ENCODE results near the gene MRPL1. TPM values are rescaled to one million over a fixed set of nuclear protein-coding genes. Genes with fewer than 3 reads are reported as not detected.
A peak's percentile ranks its signal among the peaks of the same experiment; 100 is the strongest.

MRPL1 gene
- 10 to 100 TPM; 13.0 to 37.9 (median 17.8) TPM for total RNA-seq
- 10 to 100 TPM; 29.1 to 36.2 TPM for polyA plus RNA-seq
- 16.6 reads per million, percentile 46 among the genes with 10 or more reads in this experiment for total RNA-seq

DNA sequence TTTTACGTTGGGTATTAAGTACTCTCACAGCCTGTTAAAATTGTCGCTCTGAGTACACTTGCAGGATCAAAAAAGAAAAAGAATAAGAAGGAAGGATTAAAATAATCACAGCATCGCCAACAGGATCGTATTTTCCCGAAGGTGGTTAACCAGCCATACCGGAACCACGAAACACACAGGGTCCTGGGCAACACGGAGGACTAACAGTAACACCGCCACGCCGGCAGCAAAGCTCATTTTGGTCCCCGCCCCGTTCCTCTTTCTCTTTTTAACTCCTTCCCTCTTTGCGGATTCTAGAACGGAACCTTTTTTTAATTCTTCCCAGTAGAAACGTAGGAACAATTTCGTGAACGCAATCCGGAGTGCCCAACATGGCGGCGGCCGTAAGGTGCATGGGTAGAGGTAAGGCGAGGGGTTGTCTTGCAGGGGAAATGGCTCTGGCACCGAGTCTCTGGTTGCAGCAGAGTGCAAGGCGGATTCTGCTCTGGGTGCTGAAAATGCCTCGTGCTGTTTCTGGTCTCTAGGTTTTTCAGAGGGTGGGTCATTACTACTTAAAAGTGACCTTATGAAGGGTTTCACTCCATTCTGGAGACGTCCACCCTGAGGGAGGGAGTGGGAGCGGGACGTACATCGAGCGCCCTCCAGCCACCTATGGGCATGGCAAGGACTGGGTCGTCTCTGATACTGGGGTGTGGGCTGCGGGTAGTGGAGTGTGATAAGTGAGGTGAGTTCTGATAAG, at the start of gene MRPL1:
Gene MRPL1 (plus strand): TSS at position 353 of the 739 bp plus-strand sequence. CDS start 19 bp downstream, at position 372.
- ChIA-PET CTCF (interaction anchor here (0.7 to 4.2 kb wide), 7 partner anchors 9 to 49 kb away, joined by 4 to 29 read pairs (median 6); partner anchors contain the start of gene CNOT6L), POLR2A (interaction anchor here (0.6 to 14.2 kb wide), 26 partner anchors 9 to 1721 kb away, joined by 3 to 531 read pairs (median 4); partner anchors contain the start of gene CNOT6L)
- peak; percentile 68 to 95 (median 92) for DNase-seq
- Histone ChIP-seq H3K4me1 (ENCODE audit: control insufficient read depth in 2 of 2, insufficient read depth in 2 of 2, low read length in 2 of 2) (peaks cover 24 to 31% of the 10 kb centered on the region in 2 donors), H3K4me3 (ENCODE audit: low read length) (peak within 1 kb of the TSS; percentile 76), H3K9me3 (ENCODE audit: control insufficient read depth in 2 of 3, low read length in 3 of 3) (no peaks in the 10 kb centered on the region), H3K27me3 (ENCODE audit: control insufficient read depth in 2 of 2, insufficient read depth in 2 of 2, low read length in 2 of 2) (no peaks in the 10 kb centered on the region), H3K36me3 (ENCODE audit: control insufficient read depth in 2 of 3, insufficient read depth in 3 of 3, low read length in 3 of 3) (no peaks in the 10 kb centered on the region), H3K27ac (ENCODE audit: low read depth, low read length) (peak within 1 kb of the TSS; percentile 99)
- Mint-ChIP-seq H3K4me3 (peak within 1 kb of the TSS; percentile 92 to 99 (median 96)), H3K4me1 (peaks cover 33 to 88% (median 71%) of the 10 kb centered on the region in 7 donors), H3K27me3 (peaks cover 0 to 4% (median 0%) of the 10 kb centered on the region in 5 donors), H3K36me3 (peaks cover 7 to 13% (median 9%) of the 10 kb centered on the region in 5 donors), H3K9me3 (peaks cover 0 to 10% (median 0%) of the 10 kb centered on the region in 11 donors), H3K27ac (peak within 1 kb of the TSS; percentile 97 to 100 (median 99))
- intact Hi-C loops (cut with micrococcal nuclease): loop anchor here (1.0 to 5.0 kb wide), 14 partner anchors 8 to 1714 kb away; partner anchors contain the start of genes CCNG2 (in 2 of the 2), NUP54 (in 2 of the 2), CCNI (in 1 of the 2) and PAQR3 (in 1 of the 2)
- ATAC-seq: peak; percentile 87

GRCh38 chr4:77815636-77816035, 47.0 kb upstream of the MRPL1 start:
- Histone ChIP-seq H3K36me3 (ENCODE audit: control insufficient read depth in 2 of 3, insufficient read depth in 3 of 3, low read length in 3 of 3) (peaks cover 0 to 11% (median 0%) of the 10 kb centered on the region in 3 experiments), H3K27me3 (ENCODE audit: control insufficient read depth in 2 of 2, insufficient read depth in 2 of 2, low read length in 2 of 2) (no peaks in the 10 kb centered on the region), H3K4me3 (ENCODE audit: low read length) (no peak overlapping the region), H3K27ac (ENCODE audit: low read depth, low read length) (peak overlapping the region; percentile 20), H3K9me3 (ENCODE audit: control insufficient read depth in 2 of 3, low read length in 3 of 3) (no peaks in the 10 kb centered on the region), H3K4me1 (ENCODE audit: control insufficient read depth in 2 of 2, insufficient read depth in 2 of 2, low read length in 2 of 2) (peaks cover 36 to 41% of the 10 kb centered on the region in 2 donors)
- CTCF ChIA-PET: no interaction called here
- Mint-ChIP-seq H3K4me1 (peaks cover 46 to 76% (median 69%) of the 10 kb centered on the region in 7 donors), H3K27me3 (peaks cover 0 to 2% (median 0%) of the 10 kb centered on the region in 5 donors), H3K9me3 (peaks cover 0 to 11% (median 0%) of the 10 kb centered on the region in 11 donors), H3K4me3 (peak overlapping the region; percentile 28 to 99 (median 72)), H3K36me3 (peaks cover 4 to 35% (median 17%) of the 10 kb centered on the region in 5 donors), H3K27ac (peak overlapping the region in 7 of 9 donors; percentile 0 to 85 (median 65))
- peak in 1 of 9 donors; percentile 15 for DNase-seq
- ATAC-seq: no peak
- intact Hi-C loops (cut with micrococcal nuclease): loop anchor here (5.0 kb wide), 2 partner anchors 33 to 738 kb away; partner anchors contain the start of gene CCNI (in 1 of the 2)
- POLR2A ChIA-PET: interaction anchor here (1.0 to 1.4 kb wide), 2 partner anchors 15 to 46 kb away, joined by 3 to 4 read pairs; partner anchors contain the start of gene MRPL1

- DNase-seq (no peak), ATAC-seq (no peak)
- no peak overlapping the region for H3K27ac ChIP-seq (ENCODE audit: low read depth, low read length)
- H3K36me3 ChIP-seq (ENCODE audit: control insufficient read depth in 2 of 3, insufficient read depth in 3 of 3, low read length in 3 of 3): peaks cover 0 to 11% (median 0%) of the 10 kb centered on the region in 3 experiments
- Mint-ChIP-seq H3K9me3 (peaks cover 0 to 11% (median 0%) of the 10 kb centered on the region in 11 donors), H3K4me3 (peak overlapping the region; percentile 42 to 99 (median 76)), H3K27ac (peak overlapping the region in 5 of 9 donors; percentile 37 to 80 (median 61)), H3K4me1 (peaks cover 47 to 76% (median 66%) of the 10 kb centered on the region in 7 donors), H3K36me3 (peaks cover 0 to 31% (median 14%) of the 10 kb centered on the region in 5 donors), H3K27me3 (peaks cover 0 to 2% (median 0%) of the 10 kb centered on the region in 5 donors)
- no peaks in the 10 kb centered on the region for H3K9me3 ChIP-seq (ENCODE audit: control insufficient read depth in 2 of 3, low read length in 3 of 3)
- CTCF ChIA-PET: interaction anchor here (0.7 to 1.4 kb wide), 2 partner anchors 43 to 49 kb away, joined by 3 to 4 read pairs; no protein-coding TSS in a partner anchor
- H3K27me3 ChIP-seq (ENCODE audit: control insufficient read depth in 2 of 2, insufficient read depth in 2 of 2, low read length in 2 of 2): no peaks in the 10 kb centered on the region
- intact Hi-C loops (cut with micrococcal nuclease): loop anchor here (5.0 kb wide), 2 partner anchors 34 to 739 kb away; partner anchors contain the start of gene CCNI (in 1 of the 2)
- H3K4me1 ChIP-seq (ENCODE audit: control insufficient read depth in 2 of 2, insufficient read depth in 2 of 2, low read length in 2 of 2): peaks cover 35 to 42% of the 10 kb centered on the region in 2 donors
- POLR2A ChIA-PET: interaction anchor here (2.9 to 6.4 kb wide), 4 partner anchors 9 to 45 kb away, joined by 13 to 531 read pairs (median 89); partner anchors contain the start of gene MRPL1
- H3K4me3 ChIP-seq (ENCODE audit: low read length): no peak overlapping the region
Measured at GRCh38 chr4:77816546-77816945, 46.1 kb upstream of the MRPL1 start.

GRCh38 chr4:77817304-77818072, 45.1 kb upstream of the MRPL1 start:
- ChIA-PET POLR2A (interaction anchor here (0.5 to 6.4 kb wide), 19 partner anchors 8 to 101 kb away, joined by 3 to 531 read pairs (median 4); partner anchors contain the start of gene MRPL1), CTCF (interaction anchor here (0.5 to 2.3 kb wide), 11 partner anchors 10 to 82 kb away, joined by 3 to 19 read pairs (median 3); partner anchors contain the start of gene MRPL1)
- Histone ChIP-seq H3K27ac (ENCODE audit: low read depth, low read length) (peak overlapping the region; percentile 100), H3K4me3 (ENCODE audit: low read length) (peak overlapping the region; percentile 80), H3K36me3 (ENCODE audit: control insufficient read depth in 2 of 3, insufficient read depth in 3 of 3, low read length in 3 of 3) (peaks cover 0 to 11% (median 0%) of the 10 kb centered on the region in 3 experiments), H3K4me1 (ENCODE audit: control insufficient read depth in 2 of 2, insufficient read depth in 2 of 2, low read length in 2 of 2) (peaks cover 36 to 46% of the 10 kb centered on the region in 2 donors), H3K9me3 (ENCODE audit: control insufficient read depth in 2 of 3, low read length in 3 of 3) (no peaks in the 10 kb centered on the region), H3K27me3 (ENCODE audit: control insufficient read depth in 2 of 2, insufficient read depth in 2 of 2, low read length in 2 of 2) (no peaks in the 10 kb centered on the region)
- Mint-ChIP-seq H3K9me3 (peaks cover 0 to 11% (median 0%) of the 10 kb centered on the region in 11 donors), H3K36me3 (peaks cover 0 to 31% (median 11%) of the 10 kb centered on the region in 5 donors), H3K4me1 (peaks cover 52 to 76% (median 66%) of the 10 kb centered on the region in 7 donors), H3K4me3 (peak overlapping the region; percentile 95 to 99 (median 98)), H3K27ac (peak overlapping the region; percentile 95 to 99 (median 98)), H3K27me3 (peaks cover 0 to 2% (median 0%) of the 10 kb centered on the region in 5 donors)
- intact Hi-C loops (cut with micrococcal nuclease): loop anchor here (1.0 to 5.0 kb wide), 5 partner anchors 12 to 740 kb away; partner anchors contain the start of gene CCNI (in 1 of the 2)
- DNase-seq (no peak), ATAC-seq (no peak)

GRCh38 chr4:77818073-77818601, 44.5 kb upstream of the MRPL1 start:
- H3K27ac ChIP-seq (ENCODE audit: low read depth, low read length): peak overlapping the region; percentile 100
- no peaks in the 10 kb centered on the region for H3K27me3 ChIP-seq (ENCODE audit: control insufficient read depth in 2 of 2, insufficient read depth in 2 of 2, low read length in 2 of 2)
- H3K9me3 ChIP-seq (ENCODE audit: control insufficient read depth in 2 of 3, low read length in 3 of 3): no peaks in the 10 kb centered on the region
- Mint-ChIP-seq H3K4me3 (peak overlapping the region; percentile 95 to 99 (median 98)), H3K36me3 (peaks cover 0 to 29% (median 11%) of the 10 kb centered on the region in 5 donors), H3K27ac (peak overlapping the region; percentile 95 to 99 (median 98)), H3K27me3 (peaks cover 0 to 2% (median 0%) of the 10 kb centered on the region in 5 donors), H3K9me3 (peaks cover 0 to 11% (median 0%) of the 10 kb centered on the region in 11 donors), H3K4me1 (peaks cover 48 to 76% (median 66%) of the 10 kb centered on the region in 7 donors)
- DNase-seq: peak in 7 of 9 donors; percentile 23 to 56 (median 47)
- H3K4me1 ChIP-seq (ENCODE audit: control insufficient read depth in 2 of 2, insufficient read depth in 2 of 2, low read length in 2 of 2): peaks cover 37 to 52% of the 10 kb centered on the region in 2 donors
- intact Hi-C loops (cut with micrococcal nuclease): loop anchor here (1.0 to 5.0 kb wide), 4 partner anchors 17 to 741 kb away; partner anchors contain the start of gene CCNI (in 1 of the 2)
- H3K4me3 ChIP-seq (ENCODE audit: low read length): peak overlapping the region; percentile 80
- CTCF ChIA-PET: interaction anchor here (0.5 to 2.3 kb wide), 10 partner anchors 9 to 133 kb away, joined by 3 to 19 read pairs (median 4); partner anchors contain the start of gene MRPL1
- H3K36me3 ChIP-seq (ENCODE audit: control insufficient read depth in 2 of 3, insufficient read depth in 3 of 3, low read length in 3 of 3): peaks cover 0 to 11% (median 0%) of the 10 kb centered on the region in 3 experiments
- no peak for ATAC-seq
- POLR2A ChIA-PET: interaction anchor here (0.6 to 6.4 kb wide), 20 partner anchors 9 to 748 kb away, joined by 3 to 531 read pairs (median 4); partner anchors contain the start of gene MRPL1

All from naive thymus-derived CD4-positive, alpha-beta T cell (primary cell).